ENCODE data around the gene SLC4A8. TPM values are rescaled to one million over a fixed set of nuclear protein-coding genes. Genes with fewer than 3 reads are reported as not detected.

Gene SLC4A8
- total RNA-seq, 2 donors from 2014 or later: 0.50 to 10.5 TPM

GRCh38 chr12:51381226-51382079 is 43.2 kb upstream of the SLC4A8 start:
- no peaks in the 10 kb centered on the region for H3K4me1 ChIP-seq (replicated peaks)
- H3K27ac ChIP-seq: no peak overlapping the region
- H3K27me3 ChIP-seq (replicated peaks; ENCODE audit: insufficient read depth): no peaks in the 10 kb centered on the region
- H3K36me3 ChIP-seq: no peaks in the 10 kb centered on the region
- no peaks in the 10 kb centered on the region for H3K9me3 ChIP-seq
- H3K4me3 ChIP-seq: no peak overlapping the region
- no peak for DNase-seq (ENCODE audit: low spot score)
- WGBS: 38% methylated on average over 5 of the region's 5 CpGs
- TF ChIP-seq CTCF (IDR thresholded peaks at IDR 0.05) (no peak), POLR2AphosphoS5 (IDR thresholded peaks at IDR 0.05) (no peak), POLR2A (IDR thresholded peaks at IDR 0.05) (no peak)
- intact Hi-C loops (cut with DNase I): no loop called here

GRCh38 chr12:51382173-51382572 is 42.5 kb upstream of the SLC4A8 start:
- Histone ChIP-seq H3K27me3 (replicated peaks; ENCODE audit: insufficient read depth) (no peaks in the 10 kb centered on the region), H3K9me3 (no peaks in the 10 kb centered on the region), H3K27ac (no peak overlapping the region), H3K4me3 (no peak overlapping the region), H3K36me3 (no peaks in the 10 kb centered on the region), H3K4me1 (replicated peaks) (no peaks in the 10 kb centered on the region)
- no peak for TF ChIP-seq POLR2A (IDR thresholded peaks at IDR 0.05)
- TF ChIP-seq CTCF (IDR thresholded peaks at IDR 0.05): no peak
- TF ChIP-seq POLR2AphosphoS5 (IDR thresholded peaks at IDR 0.05): no peak
- intact Hi-C loops (cut with DNase I): no loop called here
- WGBS: 92% methylated on average over 7 of the region's 7 CpGs
- DNase-seq (ENCODE audit: low spot score): no peak

GRCh38 chr12:51383269-51383905 is 41.2 kb upstream of the SLC4A8 start:
- no peaks in the 10 kb centered on the region for H3K36me3 ChIP-seq
- TF ChIP-seq POLR2AphosphoS5 (IDR thresholded peaks at IDR 0.05) (no peak), POLR2A (IDR thresholded peaks at IDR 0.05) (no peak), CTCF (IDR thresholded peaks at IDR 0.05) (no peak)
- H3K27ac ChIP-seq: no peak overlapping the region
- no peak for DNase-seq (ENCODE audit: low spot score)
- no peaks in the 10 kb centered on the region for H3K27me3 ChIP-seq (replicated peaks; ENCODE audit: insufficient read depth)
- intact Hi-C loops (cut with DNase I): no loop called here
- 69% methylated on average over 6 of the region's 6 CpGs for WGBS
- no peaks in the 10 kb centered on the region for H3K9me3 ChIP-seq
- H3K4me3 ChIP-seq: no peak overlapping the region
- H3K4me1 ChIP-seq (replicated peaks): no peaks in the 10 kb centered on the region

- no peaks in the 10 kb centered on the region for H3K36me3 ChIP-seq
- H3K4me3 ChIP-seq: no peak overlapping the region
- no peak overlapping the region for H3K27ac ChIP-seq
- H3K9me3 ChIP-seq: no peaks in the 10 kb centered on the region
- no peaks in the 10 kb centered on the region for H3K4me1 ChIP-seq (replicated peaks)
- no peaks in the 10 kb centered on the region for H3K27me3 ChIP-seq (replicated peaks; ENCODE audit: insufficient read depth)
- no peak for DNase-seq (ENCODE audit: low spot score)
- TF ChIP-seq POLR2A (IDR thresholded peaks at IDR 0.05) (no peak), CTCF (IDR thresholded peaks at IDR 0.05) (no peak), POLR2AphosphoS5 (IDR thresholded peaks at IDR 0.05) (no peak)
- 54% methylated on average over 4 of the region's 4 CpGs for WGBS
- intact Hi-C loops (cut with DNase I): no loop called here
Observed at GRCh38 chr12:51386351-51386750, 38.3 kb upstream of the SLC4A8 start.
